ENCODE data around the gene BLVRB. TPM values are rescaled to one million over a fixed set of nuclear protein-coding genes. Genes with fewer than 3 reads are reported as not detected.

BLVRB gene
- total and polyA plus RNA-seq, 10 of the 15 experiments (the other 5 are each of a cell fraction or from before 2014, with no cell fraction given), result 6.3 to 53.3 (median 27.8) TPM

DNA sequence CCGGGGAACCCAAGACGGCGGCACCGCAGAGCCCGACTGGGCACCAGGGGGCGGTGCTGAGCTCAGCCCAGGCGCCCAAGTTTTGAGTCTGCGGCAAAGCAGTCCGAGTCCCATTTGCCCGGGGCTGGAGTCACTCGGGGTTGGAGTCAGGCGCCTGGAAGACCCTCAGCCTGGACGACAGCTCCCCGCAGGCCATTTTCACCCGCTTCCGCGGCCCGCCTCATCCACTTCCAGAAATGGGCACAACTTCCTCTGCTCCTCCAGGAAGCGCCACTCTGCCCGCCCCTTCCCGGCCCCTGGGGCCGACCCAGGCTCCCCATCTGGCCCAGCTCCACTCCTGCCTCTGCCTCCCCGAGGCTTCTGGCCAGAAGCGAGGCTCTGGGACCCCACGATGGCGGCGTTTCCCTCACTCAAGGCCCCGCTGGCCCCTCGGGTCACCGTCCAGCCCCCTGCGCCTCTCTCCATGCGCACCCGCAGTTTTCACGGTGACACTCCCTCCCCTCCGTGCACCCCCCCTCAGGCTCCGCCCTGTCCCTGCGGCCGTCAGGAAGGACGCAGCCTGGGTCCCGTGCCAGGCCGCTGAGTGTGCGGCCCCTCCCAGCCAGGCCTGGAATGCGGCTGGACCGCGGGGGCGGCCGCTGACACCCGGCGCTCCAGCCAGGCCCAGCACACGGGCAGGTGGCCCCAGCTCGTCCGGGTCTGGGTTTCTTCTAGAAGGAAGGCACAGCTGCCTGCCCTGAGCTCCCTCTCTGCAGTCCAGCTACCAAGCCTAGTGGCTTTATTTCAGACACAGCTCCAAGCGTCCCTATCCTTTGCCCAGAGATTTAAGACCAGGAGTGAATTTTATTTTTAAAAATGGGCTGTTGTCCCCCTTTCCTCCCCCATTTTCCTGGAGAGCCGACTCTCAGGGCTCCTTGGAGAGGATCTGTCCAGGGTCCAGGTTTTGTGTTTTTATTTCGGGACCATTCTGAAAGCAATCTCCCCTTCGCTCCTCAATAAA is 44.5 kb downstream of the BLVRB start (continued):
- TF ChIP-seq ASH2L (IDR thresholded peaks at IDR 0.05; ENCODE audit: borderline replicate concordance, low read depth) (0 out of 2 replicates have a peak, but pooled peaks have one; percentile 3), EED (IDR thresholded peaks at IDR 0.05; ENCODE audit: low read depth) (peak; percentile 75), BMI1 (IDR thresholded peaks at IDR 0.05; ENCODE audit: borderline replicate concordance) (no peak), ZSCAN29 (IDR thresholded peaks at IDR 0.05) (no peak), ZNF274 (IDR thresholded peaks at IDR 0.05; ENCODE audit: insufficient read depth, insufficient read length) (no peak), TARDBP (IDR thresholded peaks at IDR 0.05; ENCODE audit: borderline replicate concordance) (no peak), CREB1 (IDR thresholded peaks at IDR 0.05; ENCODE audit: low read depth) (no peak), FOXM1 (IDR thresholded peaks at IDR 0.05; ENCODE audit: low read depth, low read length) (peak; percentile 41; the same call in 1 of the 2 replicates), RCOR1 (conservative IDR thresholded peaks at IDR 0.05; ENCODE audit: low read depth, low read length) (no peak), TAF1 (IDR thresholded peaks at IDR 0.05; ENCODE audit: borderline replicate concordance, low read depth, low read length) (peak; percentile 55; the same call in 1 of the 2 replicates), ZBTB33 (IDR thresholded peaks at IDR 0.05) (peak; percentile 98), NR2F1 (conservative IDR thresholded peaks at IDR 0.05) (peak; percentile 78), STAT1 (conservative IDR thresholded peaks at IDR 0.05) (0 out of 2 replicates have a peak, but pooled peaks have one; percentile 29)
- TF ChIP-seq, protein P1, sequence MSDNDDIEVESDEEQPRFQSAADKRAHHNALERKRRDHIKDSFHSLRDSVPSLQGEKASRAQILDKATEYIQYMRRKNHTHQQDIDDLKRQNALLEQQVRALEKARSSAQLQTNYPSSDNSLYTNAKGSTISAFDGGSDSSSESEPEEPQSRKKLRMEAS (IDR thresholded peaks at IDR 0.05; ENCODE audit: low read depth, low read length), result peak; percentile 55
- TF ChIP-seq, protein P2, sequence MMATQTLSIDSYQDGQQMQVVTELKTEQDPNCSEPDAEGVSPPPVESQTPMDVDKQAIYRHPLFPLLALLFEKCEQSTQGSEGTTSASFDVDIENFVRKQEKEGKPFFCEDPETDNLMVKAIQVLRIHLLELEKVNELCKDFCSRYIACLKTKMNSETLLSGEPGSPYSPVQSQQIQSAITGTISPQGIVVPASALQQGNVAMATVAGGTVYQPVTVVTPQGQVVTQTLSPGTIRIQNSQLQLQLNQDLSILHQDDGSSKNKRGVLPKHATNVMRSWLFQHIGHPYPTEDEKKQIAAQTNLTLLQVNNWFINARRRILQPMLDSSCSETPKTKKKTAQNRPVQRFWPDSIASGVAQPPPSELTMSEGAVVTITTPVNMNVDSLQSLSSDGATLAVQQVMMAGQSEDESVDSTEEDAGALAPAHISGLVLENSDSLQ (IDR thresholded peaks at IDR 0.05), result peak; percentile 66

Measured in GM12878 (cell line).